ENCODE data around the gene TIMM17B. TPM values are rescaled to one million over a fixed set of nuclear protein-coding genes. Genes with fewer than 3 reads are reported as not detected.

Gene TIMM17B
- 10 to 100 TPM; 32.3 to 40.8 (median 35.4) TPM for total RNA-seq

DNA sequence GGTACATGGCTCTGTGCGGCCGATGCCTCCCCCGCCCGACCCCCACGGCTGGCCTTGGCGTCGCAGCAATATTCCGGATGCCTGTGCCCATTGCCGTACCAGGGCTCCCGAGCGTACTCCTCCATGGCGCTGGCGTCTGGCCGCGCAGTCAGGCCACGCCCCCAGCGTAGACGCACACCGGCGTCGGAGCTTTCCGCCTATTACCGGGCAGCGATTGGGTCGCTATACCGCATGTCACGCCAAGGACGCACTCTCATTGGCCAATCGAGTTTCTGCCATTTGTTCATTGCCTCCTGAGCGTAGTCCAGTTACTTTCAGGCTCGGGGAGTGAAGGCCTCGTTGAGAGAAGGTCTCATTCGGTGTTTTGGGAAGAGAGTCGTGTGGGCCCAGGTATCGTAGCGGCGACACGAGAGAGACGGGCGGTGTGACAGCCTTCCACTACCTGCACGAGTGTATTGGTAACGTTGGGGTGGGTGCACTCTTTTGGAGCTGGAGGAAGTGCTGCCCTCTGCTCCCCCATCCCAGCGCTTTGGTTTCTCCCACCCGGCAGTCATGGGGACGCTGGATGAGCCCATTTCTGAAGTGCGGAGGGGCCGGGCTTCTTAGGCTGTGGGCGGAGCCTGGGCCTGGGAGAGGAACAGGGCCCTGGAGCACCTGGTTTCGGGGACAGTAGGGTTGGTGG, at the start of gene TIMM17B, which contains the start of gene PQBP1:
Gene TIMM17B, minus strand, starts transcription at position 144 of the 682 bp plus-strand sequence. Its CDS starts 19 bp downstream, at position 125.
Gene PQBP1, plus strand, starts transcription at position 306 of the 682 bp plus-strand sequence. CDS start 580 bp downstream, outside the sequence.
- no peak for TF ChIP-seq CTCF (IDR thresholded peaks at IDR 0.05)
- TF ChIP-seq POLR2AphosphoS5 (IDR thresholded peaks at IDR 0.05) = peak; percentile 65 to 90 (median 72)
- TF ChIP-seq POLR2A (IDR thresholded peaks at IDR 0.05) = peak; percentile 62
- intact Hi-C loops (cut with DNase I; ENCODE audit: low total_unique reads) = loop anchor here (10.0 kb wide), 1 partner anchor 223 kb away; no protein-coding TSS in a partner anchor
- Histone ChIP-seq H3K9me3 (no peaks in the 10 kb centered on the region), H3K27ac (peak within 1 kb of the TSS; percentile 96 to 97), H3K4me3 (peak within 1 kb of the TSS; percentile 63 to 78 (median 72)), H3K27me3 (peaks cover 0 to 34% of the 10 kb centered on the region in 2 donors), H3K36me3 (no peaks in the 10 kb centered on the region), H3K4me1 (no peaks in the 10 kb centered on the region)
- peak; percentile 83 to 90 for DNase-seq (ENCODE audit: low spot score in 2 of 2)

GRCh38 chrX:48945517-48946348, 48.2 kb upstream of the TIMM17B start:
- peaks cover 0 to 19% of the 10 kb centered on the region in 2 donors for H3K27me3 ChIP-seq
- H3K9me3 ChIP-seq = no peaks in the 10 kb centered on the region
- intact Hi-C loops (cut with DNase I; ENCODE audit: low total_unique reads) = no loop called here
- no peak for DNase-seq (ENCODE audit: low spot score in 2 of 2)
- no peaks in the 10 kb centered on the region for H3K4me1 ChIP-seq
- no peaks in the 10 kb centered on the region for H3K36me3 ChIP-seq
- TF ChIP-seq POLR2A (IDR thresholded peaks at IDR 0.05) (no peak), CTCF (IDR thresholded peaks at IDR 0.05) (peak in 2 of 3 donors; percentile 47 to 61)
- no peak overlapping the region for H3K27ac ChIP-seq
- H3K4me3 ChIP-seq = no peak overlapping the region

DNA sequence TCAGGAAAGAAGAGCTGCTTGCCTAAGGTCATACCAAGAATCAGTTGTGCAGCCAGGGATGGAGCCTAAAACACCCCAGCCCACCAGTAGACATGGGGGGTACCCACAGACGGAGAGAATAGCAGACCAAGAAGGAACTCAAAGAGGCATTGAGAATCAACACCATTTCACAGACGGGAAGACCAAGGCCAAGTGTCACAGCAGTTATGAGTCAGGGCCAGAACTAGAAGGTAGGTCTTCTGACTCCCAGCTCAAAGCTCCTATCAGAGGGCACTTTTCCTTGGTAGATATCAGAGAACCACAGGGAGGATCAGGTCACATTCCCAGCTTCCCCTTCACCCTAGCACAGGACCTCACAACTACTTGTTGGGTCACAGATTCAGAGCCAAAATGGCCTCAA, 45.3 kb upstream of the TIMM17B start:
- Histone ChIP-seq H3K36me3 (no peaks in the 10 kb centered on the region), H3K27ac (no peak overlapping the region), H3K9me3 (no peaks in the 10 kb centered on the region), H3K4me1 (no peaks in the 10 kb centered on the region), H3K4me3 (no peak overlapping the region), H3K27me3 (peaks cover 0 to 34% of the 10 kb centered on the region in 2 donors)
- TF ChIP-seq CTCF (IDR thresholded peaks at IDR 0.05) = no peak
- no peak for TF ChIP-seq POLR2A (IDR thresholded peaks at IDR 0.05)
- TF ChIP-seq POLR2AphosphoS5 (IDR thresholded peaks at IDR 0.05) = no peak
- intact Hi-C loops (cut with DNase I; ENCODE audit: low total_unique reads) = loop anchor here (5.0 kb wide), 1 partner anchor 704 kb away; no protein-coding TSS in a partner anchor
- DNase-seq (ENCODE audit: low spot score in 2 of 2) = no peak

- intact Hi-C loops (cut with DNase I; ENCODE audit: low total_unique reads) = loop anchor here (5.0 kb wide), 1 partner anchor 707 kb away; no protein-coding TSS in a partner anchor
- H3K36me3 ChIP-seq = no peaks in the 10 kb centered on the region
- H3K9me3 ChIP-seq = no peaks in the 10 kb centered on the region
- H3K27me3 ChIP-seq = peaks cover 0 to 37% of the 10 kb centered on the region in 2 donors
- H3K4me3 ChIP-seq = no peak overlapping the region
- no peaks in the 10 kb centered on the region for H3K4me1 ChIP-seq
- TF ChIP-seq POLR2A (IDR thresholded peaks at IDR 0.05) (no peak), POLR2AphosphoS5 (IDR thresholded peaks at IDR 0.05) (no peak), CTCF (IDR thresholded peaks at IDR 0.05) (no peak)
- no peak for DNase-seq (ENCODE audit: low spot score in 2 of 2)
- H3K27ac ChIP-seq = no peak overlapping the region
These were observed 42.9 kb upstream of the TIMM17B start for GRCh38 chrX:48940404-48940955.

Measured in breast epithelium (tissue), 4 donors.